Measurements from ENCODE around the gene GRIK3.

DNA sequence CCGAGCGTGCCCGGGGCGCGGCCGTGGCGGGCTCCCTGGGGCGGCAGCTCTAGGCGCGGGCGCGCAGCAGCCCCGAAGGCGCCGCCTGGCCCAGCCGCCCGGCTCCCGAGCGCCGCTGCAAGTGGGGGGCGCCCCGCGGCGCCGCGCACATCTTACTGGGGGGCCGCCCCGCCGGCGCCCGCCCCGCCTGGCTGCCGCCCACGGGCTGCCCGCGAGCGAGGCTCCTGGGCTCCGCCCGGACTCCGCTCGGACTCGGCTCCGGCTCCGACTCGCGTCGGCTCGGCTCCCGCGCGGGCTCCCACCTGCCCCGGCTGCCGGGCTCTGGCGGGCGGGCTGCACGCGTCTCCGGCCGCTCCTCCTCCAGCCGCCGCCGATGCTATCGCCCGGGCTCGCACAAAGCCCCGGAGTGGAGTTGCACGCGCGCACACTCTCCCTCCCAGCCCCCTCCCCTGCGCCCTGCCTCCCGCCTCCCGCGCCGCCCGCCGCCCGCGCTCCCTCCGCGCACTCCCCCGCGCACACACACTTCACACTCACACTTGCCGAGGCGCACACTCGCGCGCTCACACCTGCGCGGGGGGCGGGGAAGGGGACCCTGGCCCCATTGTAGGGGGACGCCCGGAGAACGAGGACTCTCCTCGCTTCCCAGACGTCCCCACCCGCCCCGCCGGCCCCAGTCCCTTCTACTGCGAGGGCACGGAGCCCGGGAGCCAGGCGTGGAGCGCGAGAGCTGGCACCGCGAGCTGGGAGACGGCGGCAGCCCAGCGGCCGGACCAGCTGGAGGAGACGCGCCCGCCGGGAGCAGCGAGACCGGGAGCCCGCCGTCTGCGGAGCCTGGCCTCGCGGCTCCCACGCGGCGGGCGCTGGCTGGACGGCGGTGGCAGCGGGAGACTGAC, at the start of gene GRIK3:
- no peak for TF ChIP-seq CTCF (IDR thresholded peaks at IDR 0.05)
- peak; percentile 70; the same call in 1 of the 2 replicates for TF ChIP-seq ZBTB43 (CRISPR knock-in tag; IDR thresholded peaks at IDR 0.05)
- TF ChIP-seq, protein P1, sequence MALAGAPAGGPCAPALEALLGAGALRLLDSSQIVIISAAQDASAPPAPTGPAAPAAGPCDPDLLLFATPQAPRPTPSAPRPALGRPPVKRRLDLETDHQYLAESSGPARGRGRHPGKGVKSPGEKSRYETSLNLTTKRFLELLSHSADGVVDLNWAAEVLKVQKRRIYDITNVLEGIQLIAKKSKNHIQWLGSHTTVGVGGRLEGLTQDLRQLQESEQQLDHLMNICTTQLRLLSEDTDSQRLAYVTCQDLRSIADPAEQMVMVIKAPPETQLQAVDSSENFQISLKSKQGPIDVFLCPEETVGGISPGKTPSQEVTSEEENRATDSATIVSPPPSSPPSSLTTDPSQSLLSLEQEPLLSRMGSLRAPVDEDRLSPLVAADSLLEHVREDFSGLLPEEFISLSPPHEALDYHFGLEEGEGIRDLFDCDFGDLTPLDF (CRISPR knock-in tag; IDR thresholded peaks at IDR 0.05), result no peak
- TF ChIP-seq ATF1 (CRISPR knock-in tag; IDR thresholded peaks at IDR 0.05), result no peak
- TF ChIP-seq USF2 (CRISPR knock-in tag; IDR thresholded peaks at IDR 0.05), result no peak

Data from WTC11 (cell line).